Umbilical cord (tissue), 2 donors: ENCODE measurements around the gene MYH1. TPM values are rescaled to one million over a fixed set of nuclear protein-coding genes. Genes with fewer than 3 reads are reported as not detected.
"Not testable (repeated sequence)": the region's sequence is repeated elsewhere in the genome, so short reads cannot be mapped to it uniquely, and the experiment has no call there.

Experiments used
- DNase-seq: peaks from one replicate; pipeline ENCODE4 v3.0.0-alpha.2; 2015; ENCODE audit warnings: low spot score
- total RNA-seq: library from RNA; depleted of rRNA; stranded (reverse); fragments of >200 nt; gene quantifications from one replicate; pipeline ENCODE4 v1.2.3, GENCODE V29; 2014; ENCODE audit warnings: low replicate concordance; ENCODE audit not compliant: insufficient read depth

The MYH1 gene
- total RNA-seq, result not detected

GRCh38 chr17:10518271-10519037 is at the start of gene MYH1:
MYH1 (minus strand) TSS chr17:10518542; CDS start chr17:10516642, 1,900 bp downstream.
- DNase-seq, result no peak

- DNase-seq, result no peak
Measured at GRCh38 chr17:10563991-10564660, 45.8 kb upstream of the MYH1 start.

GRCh38 chr17:10558049-10558448 is 39.7 kb upstream of the MYH1 start:
- no peak for DNase-seq

DNA sequence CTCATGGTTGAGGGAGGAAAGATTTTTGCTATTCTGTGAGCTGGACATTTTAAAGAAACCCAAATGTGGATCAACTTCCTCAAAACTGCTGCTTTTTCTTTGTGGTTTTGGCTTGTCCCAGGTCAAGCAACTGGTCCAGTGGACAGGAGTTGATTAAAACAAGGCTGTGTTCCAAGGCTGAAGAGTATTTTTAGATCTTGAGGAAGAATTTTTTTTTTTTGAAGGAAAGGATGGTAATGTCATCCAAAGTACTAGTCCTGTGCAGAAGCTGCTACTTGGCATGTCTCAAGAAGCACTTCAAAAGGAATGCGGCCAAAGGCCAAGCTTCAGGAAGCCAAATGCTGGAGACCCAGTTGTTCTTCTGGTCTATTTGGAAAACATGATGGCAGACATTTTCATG is 39.1 kb upstream of the MYH1 start:
- no peak for DNase-seq

GRCh38 chr17:10556301-10557005 is 38.1 kb upstream of the MYH1 start:
- DNase-seq, result no peak

DNA sequence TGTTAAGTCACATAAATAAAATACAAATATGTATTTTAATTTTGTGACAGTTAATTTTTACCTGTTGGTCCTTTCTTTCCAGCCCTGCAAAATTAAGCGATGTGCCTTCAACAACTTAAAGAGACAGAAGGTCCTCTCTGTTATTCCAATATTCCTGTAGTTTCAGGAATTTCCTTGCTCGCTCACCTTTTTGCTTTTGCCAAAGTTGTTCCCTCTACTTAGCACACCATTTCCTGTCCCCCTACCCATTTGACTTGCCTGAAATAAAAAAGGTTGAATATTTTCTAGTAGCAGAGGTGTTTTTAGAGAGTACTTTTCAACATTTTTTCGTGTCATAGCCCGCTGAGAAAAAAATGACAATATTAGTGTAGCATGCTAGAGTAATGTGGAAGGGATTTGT is 31.7 kb upstream of the MYH1 start:
- no peak for DNase-seq

DNA sequence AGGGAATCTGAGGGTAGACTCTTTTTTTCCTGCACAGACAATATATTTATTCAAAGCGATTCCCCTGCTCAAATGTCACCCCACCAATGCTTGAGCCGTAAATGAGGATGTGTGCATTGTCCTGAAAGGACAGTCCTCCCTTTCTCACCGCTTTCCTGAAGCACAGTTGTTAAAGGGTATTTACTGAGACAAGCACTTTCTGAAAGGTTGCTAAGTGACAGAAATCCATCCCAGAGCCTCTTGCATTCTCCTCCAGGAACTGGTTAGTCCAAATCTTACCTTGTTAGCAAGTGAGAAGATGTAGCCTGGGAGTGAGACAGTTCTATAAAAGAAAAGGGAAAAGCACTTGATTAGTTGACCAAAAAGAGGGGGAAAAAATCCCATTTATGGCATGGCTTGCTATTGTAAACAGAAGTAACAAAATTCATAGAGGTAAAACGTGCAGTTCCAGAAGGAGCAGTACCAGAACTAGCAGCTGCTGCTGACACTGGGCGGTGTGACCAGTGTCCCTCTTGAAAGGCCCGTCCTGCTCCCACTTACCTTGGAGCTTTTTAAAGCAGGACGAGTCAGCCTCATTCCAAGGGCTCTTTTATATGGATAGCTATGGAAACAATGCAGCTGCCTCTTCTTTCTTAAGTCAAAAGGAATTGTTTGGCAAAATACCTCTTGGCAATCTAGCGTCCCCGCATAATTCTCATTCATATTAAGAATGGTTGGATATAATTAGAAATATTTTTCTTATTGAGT is 30.9 kb upstream of the MYH1 start, which contains the start of gene MYH2:
Gene MYH2 (minus strand): TSS at position 563 of the 747 bp plus-strand sequence. CDS start 1,738 bp downstream, outside the sequence.
- no peak for DNase-seq

DNA sequence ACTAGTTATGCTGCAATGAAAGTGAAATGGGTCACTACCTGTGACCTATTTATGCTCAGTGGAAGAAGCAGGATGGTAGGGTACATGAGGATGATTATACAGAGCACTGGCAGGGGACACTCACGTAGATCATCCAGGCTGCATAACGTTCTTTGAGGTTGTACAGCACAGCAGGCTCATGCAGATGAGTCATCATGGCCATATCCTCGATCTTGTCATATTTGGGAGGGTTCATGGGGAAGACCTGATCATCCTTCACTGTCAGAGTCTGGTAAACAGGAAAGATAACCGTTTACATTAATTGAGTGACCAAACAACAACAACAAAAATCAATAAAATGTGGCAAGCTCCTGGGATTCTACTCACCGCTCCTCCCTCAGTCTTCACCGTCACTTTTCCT is 29.0 kb upstream of the MYH1 start:
- no peak for DNase-seq

DNA sequence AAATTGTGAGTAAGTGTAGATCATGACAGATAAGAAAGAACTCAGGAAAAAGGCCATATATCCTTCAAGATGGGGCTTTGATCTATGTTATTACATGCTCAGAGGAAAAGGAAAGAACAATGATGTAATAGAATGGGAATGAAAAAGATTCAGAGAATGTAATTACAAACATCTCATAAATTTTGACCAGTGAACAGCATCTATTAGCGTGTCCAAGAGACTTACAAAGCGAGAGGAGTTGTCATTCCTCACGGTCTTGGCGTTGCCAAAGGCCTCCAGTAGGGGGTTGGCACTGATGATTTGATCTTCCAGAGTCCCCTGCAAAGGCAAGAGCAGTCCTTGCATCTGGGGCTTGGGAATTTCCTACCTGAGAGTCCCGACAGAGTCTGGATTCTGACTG is 25.1 kb upstream of the MYH1 start:
- DNase-seq, result peak; percentile 1

- not testable (repeated sequence) for DNase-seq
Measured at GRCh38 chr17:10541179-10541578, 22.8 kb upstream of the MYH1 start.

- no peak for DNase-seq
Measured at GRCh38 chr17:10532026-10532425, 13.7 kb upstream of the MYH1 start.

DNA sequence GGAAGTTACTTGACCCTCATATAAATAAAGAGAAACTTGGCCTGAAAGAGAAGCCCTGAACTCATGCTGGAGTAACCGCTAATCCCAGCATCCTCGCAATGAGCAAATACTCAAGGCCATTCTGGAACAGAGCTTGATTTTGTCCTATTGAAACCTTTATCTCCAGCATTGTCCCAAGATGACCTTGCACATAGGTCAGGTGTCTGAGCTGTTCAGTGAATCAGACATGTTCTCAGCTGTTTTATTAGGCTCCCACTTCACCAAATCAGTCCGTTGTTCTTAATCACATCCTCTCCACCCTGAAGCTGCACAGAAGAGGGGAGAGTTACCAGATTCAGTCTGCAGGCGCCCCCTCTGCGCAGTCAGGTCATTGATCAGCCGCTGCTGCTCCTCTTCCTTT is 9.1 kb upstream of the MYH1 start:
- DNase-seq, result no peak

GRCh38 chr17:10526517-10526916 is 8.2 kb upstream of the MYH1 start:
- no peak for DNase-seq

DNA sequence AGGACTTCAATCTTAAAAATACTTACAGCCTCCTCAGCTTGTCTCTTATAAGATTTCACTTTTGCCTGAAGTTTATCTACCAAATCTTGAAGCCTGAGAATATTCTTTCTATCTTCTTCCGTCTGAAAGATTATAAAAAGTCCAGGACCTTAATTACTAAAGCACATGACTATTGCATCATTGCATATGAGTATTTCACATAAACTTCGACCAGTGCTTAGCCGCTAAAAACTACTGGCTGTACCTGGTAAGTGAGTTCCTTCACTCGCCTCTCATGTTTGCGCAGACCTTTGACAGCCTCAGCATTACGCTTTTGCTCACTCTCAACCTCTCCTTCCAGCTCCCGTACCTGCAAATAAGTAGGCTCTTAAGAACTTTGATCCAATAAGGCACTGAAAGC is 4.7 kb upstream of the MYH1 start:
- DNase-seq, result no peak

GRCh38 chr17:10521949-10522348 is 3.6 kb upstream of the MYH1 start:
- DNase-seq, result no peak

GRCh38 chr17:10516638-10517037 is 1.7 kb downstream of the MYH1 start:
- no peak for DNase-seq

DNA sequence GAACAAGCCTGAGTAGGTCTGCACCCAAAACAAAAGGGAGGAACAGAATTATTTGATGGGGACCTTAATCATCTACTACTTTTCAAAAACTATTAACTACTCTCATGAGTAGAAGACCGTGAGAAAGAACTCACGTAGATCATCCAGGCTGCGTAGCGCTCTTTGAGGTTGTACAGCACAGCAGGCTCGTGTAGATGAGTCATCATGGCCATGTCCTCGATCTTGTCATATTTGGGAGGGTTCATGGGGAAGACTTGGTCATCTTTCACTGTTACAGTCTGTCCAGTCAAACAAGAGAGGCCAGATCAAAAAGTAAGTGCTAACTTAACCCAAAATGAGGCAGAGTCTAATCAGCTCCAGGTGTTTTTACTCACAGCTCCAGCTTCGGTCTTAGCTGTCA is 2.3 kb downstream of the MYH1 start:
- DNase-seq, result no peak

DNA sequence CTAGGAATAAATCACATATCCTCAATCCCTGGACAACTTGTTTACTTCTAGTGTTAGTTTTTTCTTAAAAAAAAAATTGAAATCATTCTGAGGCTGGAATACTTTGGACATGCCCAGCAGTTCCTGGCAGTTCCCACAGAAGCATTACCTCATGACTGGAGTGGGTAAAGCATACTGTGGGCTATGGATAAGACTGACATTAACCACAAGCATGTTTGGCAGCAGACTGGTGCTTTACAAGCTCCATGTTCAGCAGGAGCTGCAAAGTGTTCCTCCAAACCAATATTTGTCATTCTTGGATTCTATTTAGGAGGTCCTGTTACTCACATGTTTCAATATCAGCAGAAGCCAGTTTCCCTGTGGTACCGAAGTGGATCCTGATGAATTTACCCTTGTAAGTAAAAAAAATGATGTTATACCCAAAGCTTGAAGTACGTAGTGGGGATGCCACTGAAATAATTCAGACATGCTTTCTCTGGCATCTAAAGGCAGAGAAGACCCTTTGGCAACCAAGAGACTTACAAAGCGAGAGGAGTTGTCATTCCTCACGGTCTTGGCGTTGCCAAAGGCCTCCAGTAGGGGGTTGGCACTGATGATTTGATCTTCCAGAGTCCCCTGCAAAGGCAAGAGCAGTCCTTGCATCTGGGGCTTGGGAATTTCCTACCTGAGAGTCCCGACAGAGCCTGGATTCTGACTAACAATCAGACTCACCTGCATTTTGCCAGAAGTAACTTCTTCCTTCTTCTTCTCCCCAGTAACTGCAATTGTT is 4.9 kb downstream of the MYH1 start:
- DNase-seq, result peak; percentile 27

GRCh38 chr17:10512856-10513255 is 5.5 kb downstream of the MYH1 start:
- peak; percentile 0 for DNase-seq

DNA sequence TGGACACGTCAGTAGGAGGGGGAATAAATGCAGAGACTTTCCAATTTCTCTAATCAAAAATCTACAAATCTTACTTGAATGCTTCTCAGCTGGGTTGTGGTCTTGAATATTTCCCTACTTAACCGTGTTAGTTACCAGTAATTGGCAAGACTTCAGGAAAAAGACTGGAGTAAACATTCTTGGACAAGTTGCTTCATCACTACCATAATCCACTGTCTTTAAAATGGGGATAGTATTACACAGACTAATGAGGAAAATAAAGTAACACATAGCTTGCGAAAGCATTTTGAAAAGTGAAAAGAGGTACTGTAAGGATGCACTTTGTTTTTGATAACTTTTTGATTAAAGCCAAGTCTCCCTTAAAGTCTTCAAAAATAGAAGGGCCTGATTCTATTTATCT is 18.4 kb downstream of the MYH1 start:
- no peak for DNase-seq

- DNase-seq, result no peak
Measured at GRCh38 chr17:10492004-10492403, 26.3 kb downstream of the MYH1 start.
